Caki2 (cell line): ENCODE results near the gene ZNF865. TPM values are rescaled to one million over a fixed set of nuclear protein-coding genes. Genes with fewer than 3 reads are reported as not detected.

Experiments used
- DNase-seq: peaks from one replicate; pipeline ENCODE4 v3.0.0-alpha.2; 2015; ENCODE audit warnings: low read depth
- in situ Hi-C: cut with HindIII; loops from 2 replicates; pipeline ENCODE4 v1.10.0; 2016; ENCODE audit warnings: low sequenced_read_pairs, low pct_unique_long_range_greater_than_20kb, mixed read lengths
- total RNA-seq: library from RNA; depleted of rRNA; stranded (reverse); fragments of >200 nt; shearing (Covaris generic); gene quantifications from 2 replicates; pipeline ENCODE4 v1.2.3, GENCODE V29; 2014; ENCODE audit warnings: low replicate concordance

ZNF865 gene
- total RNA-seq, 1 experiment from 2014 or later, result 1.7 TPM

DNA sequence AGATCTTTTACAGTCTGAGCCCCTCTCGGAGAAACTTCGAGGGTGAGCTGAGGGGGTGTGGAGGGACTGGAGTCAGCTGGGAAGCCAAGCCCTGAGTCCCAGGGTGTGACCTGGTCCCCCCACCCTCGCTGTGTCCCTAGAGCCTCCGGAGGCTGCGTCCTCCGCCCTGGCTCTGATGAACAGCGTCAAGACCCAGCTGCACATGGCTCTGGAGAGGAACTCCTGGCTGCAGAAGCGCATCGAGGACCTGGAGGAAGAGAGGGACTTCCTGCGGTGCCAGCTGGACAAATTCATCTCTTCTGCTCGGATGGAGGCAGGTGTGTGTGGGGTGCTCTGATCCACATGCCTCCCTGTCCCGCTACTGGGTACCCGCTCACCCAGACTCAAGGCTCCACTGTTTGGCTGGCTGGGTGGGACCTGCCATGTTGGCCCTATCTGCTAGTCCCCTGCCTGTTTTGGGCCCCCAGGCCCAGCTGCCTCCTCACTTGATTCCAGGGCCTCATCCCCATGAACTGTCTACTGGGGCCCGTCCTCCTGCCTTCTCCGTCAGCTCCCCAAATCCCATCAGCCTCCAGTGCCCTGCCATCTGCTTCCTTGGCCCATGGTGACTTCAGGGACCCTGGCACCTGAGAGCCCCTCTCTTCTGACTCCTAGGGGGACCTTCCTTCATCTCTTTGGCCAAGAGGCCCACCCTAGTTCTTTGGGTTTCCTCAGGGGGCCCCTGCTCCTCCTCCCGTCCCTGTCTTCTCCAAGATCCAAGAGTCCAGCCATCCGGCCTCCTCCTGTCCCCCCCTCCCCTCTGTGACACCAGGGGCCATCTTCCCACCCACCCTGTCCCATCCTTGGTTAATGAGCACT, 44.0 kb downstream of the ZNF865 start:
- in situ Hi-C loops, result no loop called here
- DNase-seq, result no peak

DNA sequence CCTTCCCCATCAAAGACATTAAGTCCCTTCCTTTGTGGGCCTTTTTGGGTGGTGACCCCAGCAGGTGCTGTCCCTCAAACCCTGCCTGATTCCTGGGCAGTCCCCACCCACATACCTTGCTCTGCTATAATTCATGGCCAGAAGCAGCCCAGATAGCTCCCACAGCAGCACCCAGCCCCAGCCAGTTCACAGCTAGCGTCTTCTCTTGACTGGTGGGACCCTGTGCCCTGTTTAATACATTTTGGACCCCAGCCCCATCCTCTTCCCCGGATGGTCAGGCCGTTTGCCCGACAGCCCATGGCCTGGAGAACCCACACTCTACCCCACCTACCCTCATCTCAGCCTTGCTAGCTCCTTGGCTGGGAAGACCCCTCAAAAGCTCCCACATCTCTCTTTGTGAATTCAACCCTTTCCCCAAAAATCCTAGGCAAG, 44.7 kb downstream of the ZNF865 start:
- in situ Hi-C loops, result no loop called here
- no peak for DNase-seq

DNA sequence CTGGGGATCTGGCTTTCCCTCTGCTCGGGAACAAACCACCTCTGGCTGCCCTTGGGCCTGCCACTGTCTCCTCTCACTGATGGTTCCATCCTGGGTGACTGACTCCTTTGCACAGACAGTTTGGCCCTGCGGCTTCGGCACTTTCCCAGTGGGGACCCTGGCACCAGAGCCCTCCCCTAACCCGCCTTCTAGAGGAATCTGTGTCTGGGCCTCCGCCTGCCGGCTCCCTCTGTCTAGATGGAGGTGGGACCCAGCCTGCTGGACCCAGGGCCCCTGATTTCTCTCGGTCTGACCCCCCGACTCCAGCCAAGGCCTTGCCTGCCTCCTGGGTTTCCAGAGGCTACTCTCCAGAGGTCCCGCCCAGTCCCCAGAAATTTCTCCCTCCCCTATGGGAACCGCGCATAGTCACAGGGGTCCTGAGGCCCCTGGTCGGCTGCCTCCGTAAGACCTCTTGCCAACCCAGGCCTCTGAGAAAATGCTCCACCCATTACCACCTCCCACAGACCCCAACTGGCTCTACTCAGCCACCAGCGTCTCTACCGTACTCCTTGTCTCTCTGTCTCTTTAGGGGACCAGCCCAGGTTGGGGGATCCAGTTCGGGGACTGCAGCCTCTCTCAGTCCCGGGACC, 45.3 kb downstream of the ZNF865 start:
- no peak for DNase-seq

DNA sequence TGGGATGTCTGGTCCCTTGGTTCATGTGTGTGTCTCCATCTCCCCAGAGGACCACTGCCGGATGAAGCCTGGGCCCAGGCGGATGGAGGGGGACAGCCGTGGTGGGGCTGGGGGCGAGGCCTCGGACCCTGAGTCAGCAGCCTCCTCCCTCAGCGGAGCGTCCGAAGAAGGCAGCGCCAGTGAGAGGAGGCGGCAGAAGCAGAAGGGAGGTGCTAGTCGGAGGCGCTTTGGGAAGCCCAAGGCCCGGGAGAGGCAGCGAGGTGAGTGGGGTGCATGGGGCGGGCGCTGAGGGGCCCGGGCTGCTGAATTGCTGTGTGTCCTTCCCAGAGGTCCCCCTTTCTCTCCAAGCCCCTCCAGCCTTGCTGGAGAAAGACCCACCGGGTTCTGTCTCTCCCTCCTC, 45.8 kb downstream of the ZNF865 start:
- DNase-seq, result no peak
- in situ Hi-C loops, result no loop called here

More for the DNA sequence above, 45.3 kb downstream of the ZNF865 start:
- in situ Hi-C loops, result no loop called here

DNA sequence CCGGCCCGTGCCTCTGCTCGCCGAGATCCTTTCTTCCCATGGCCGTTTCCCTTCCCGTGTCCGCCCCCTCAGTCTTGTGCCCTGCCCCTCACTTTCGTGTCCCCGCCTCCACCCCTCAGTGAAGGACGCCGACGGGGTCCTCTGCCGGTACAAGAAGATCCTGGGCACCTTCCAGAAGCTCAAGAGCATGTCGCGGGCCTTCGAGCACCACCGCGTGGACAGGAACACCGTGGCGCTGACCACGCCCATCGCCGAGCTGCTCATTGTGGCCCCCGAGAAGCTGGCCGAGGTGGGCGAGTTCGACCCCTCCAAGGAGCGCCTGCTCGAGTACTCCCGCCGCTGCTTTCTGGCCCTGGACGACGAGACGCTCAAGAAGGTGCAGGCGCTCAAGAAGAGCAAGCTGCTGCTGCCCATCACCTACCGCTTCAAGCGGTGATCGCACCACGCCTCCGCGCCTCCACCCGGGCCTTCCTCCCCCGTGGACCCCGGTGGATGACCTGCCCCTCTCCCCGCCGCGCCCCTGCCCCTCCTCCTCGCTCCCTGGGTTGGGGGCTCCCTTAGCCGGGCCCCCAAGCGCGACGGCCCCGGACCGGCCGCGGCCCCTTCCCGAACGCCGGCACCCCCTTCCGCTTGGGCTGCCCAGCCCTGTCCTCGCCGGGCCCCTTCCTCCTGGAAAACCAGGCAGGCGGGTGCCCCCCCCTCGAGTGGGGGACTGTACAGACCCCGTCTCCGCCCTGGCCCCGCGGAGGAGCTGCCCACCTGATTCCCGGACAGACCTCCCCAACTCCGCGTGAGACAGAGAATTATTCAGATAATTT, 47.1 kb downstream of the ZNF865 start:
- in situ Hi-C loops, result no loop called here
- no peak for DNase-seq

DNA sequence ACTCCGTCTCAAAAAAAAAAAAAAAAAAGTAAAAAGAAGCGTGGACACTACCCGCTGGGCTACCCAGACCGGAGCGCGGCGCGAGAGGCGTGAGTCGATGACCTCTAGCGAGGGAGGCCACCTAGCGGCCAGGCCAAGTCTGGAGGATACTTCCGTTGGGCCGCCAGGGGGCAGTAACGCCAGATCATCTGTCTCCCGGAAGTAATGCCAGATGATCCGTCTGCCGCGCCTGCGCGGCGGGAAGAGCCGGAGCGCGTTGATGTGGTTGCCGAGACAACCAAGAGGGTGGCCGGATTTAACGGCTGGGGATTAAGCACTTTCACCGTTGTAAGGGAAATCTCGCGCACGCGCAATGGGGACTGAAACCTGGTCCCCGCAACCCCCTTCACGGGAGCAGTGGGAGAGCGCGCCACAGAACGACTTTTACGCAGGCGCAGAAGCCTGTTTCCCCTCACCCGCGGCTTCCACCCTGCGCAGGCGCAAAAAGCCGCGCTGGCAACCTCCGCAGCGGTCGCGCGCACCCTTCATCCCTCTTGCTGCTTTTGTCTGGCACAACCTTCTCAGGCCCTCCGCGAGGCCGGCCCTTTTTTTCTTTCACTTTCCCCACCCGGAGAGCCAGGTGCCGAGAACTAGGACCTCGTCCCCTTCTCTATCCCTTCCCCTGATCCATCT, 48.3 kb downstream of the ZNF865 start:
- in situ Hi-C loops, result no loop called here
- peak; percentile 99 for DNase-seq

DNA sequence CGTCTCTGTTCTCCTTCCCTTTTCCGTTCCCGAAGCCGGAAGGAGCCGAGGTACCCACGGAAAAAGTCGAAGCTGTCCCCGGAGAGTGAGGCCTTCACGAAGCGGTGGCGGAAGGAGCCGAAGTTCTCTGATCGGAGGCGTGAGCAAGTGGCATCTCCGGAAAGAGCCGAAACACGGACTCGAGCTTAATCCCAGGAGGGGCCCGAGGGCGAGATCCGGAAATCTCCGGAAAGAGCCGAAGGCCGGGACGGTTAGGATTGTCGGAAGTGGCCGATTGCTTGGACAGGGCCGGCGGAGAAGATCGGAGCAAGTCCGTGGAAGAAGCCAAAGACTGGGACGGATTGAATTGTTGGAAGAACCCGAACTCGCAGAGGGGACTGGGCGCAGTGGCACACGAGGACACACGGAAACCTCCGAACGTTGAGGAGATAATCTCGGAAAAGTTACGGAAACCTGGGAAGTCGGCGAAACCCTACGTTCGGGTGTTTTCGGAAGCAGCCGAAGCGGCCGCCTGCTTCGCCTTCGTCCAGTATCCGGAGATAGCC, 48.9 kb downstream of the ZNF865 start:
- DNase-seq, result peak; percentile 100
- in situ Hi-C loops, result no loop called here

DNA sequence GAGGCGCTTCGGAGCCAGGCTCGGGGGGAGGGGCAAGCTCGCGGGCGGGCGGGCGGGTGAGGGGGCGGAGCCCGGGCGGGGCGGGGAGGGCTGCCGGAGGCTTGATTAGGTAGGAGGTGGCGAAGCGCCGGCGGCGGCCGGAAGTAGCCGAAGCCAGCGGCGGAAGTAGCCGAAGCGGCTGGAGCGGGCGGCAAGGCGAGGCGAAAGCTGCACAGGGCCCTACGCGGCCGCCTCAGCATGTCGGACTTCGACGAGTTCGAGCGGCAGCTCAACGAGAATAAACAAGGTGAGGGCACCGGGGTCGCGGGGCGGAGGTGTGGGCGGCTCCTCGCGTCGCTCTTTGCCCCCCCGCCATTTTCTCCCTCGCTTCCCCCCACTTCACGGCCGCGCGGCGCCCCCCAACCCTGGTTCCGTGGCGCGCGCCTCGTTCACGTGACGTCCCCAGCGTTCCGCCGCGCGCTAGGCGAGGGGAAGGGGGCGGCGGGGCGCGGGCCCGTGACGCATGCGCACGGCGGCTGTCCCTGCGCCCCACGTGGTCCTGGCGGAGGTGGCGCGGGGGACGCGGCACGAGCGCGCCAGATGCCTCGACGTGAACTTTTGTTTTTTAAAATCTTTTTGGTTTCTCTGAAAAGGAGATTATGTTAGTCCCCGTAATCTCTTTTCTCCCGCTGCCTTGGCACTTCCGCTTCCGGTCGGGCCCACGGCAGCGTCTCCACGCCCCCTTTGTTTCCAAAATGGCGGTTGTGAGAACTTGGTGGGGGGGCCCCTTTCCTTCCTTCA, 49.6 kb downstream of the ZNF865 start, which contains the start of gene U2AF2:
TSS of gene U2AF2 (plus strand) at position 168 of the 780 bp plus-strand sequence. CDS start at position 238, 70 bp downstream.
- DNase-seq, result peak; percentile 87

DNA sequence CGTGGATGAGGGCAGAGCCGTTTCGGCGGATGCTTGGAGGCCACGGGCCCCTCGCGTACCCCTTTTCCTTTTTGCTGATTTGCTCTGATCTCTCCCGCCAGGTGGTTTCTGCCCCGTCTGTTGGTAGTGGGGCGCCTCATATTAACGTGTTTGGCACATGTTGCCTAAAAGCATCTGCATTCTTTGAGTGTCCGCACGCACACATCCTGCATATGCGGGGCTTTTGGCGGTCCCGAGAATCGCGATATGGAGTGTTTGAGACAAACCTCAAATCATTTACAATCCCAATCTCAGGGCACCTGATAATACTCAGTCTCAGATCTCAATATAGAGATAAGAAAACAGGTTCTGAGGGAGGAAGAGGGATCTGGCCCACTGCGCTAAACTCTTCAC, 50.2 kb downstream of the ZNF865 start:
- DNase-seq, result no peak
- in situ Hi-C loops, result no loop called here

More for the DNA sequence above, 49.6 kb downstream of the ZNF865 start, which contains the start of gene U2AF2:
- in situ Hi-C loops, result no loop called here

DNA sequence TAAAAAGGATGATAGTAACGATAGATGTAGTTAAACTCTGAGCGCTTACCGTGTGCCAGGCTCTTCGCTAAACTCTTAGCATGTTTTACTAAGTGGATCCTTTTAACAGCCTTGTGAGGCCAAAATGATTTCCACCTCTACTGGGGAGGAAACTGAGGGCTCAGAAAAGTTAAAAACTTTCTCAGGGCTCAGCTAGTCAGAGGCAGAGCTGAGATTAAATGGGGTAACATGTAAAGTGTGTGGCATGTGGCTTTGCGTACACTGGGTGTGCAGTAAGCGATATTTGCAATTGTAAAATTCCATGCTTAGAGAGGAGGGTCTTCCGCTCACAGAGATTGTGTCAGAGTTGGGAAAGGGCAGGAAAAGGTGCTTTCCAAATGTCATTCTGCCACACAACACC, 51.1 kb downstream of the ZNF865 start:
- DNase-seq, result no peak
- in situ Hi-C loops, result no loop called here

DNA sequence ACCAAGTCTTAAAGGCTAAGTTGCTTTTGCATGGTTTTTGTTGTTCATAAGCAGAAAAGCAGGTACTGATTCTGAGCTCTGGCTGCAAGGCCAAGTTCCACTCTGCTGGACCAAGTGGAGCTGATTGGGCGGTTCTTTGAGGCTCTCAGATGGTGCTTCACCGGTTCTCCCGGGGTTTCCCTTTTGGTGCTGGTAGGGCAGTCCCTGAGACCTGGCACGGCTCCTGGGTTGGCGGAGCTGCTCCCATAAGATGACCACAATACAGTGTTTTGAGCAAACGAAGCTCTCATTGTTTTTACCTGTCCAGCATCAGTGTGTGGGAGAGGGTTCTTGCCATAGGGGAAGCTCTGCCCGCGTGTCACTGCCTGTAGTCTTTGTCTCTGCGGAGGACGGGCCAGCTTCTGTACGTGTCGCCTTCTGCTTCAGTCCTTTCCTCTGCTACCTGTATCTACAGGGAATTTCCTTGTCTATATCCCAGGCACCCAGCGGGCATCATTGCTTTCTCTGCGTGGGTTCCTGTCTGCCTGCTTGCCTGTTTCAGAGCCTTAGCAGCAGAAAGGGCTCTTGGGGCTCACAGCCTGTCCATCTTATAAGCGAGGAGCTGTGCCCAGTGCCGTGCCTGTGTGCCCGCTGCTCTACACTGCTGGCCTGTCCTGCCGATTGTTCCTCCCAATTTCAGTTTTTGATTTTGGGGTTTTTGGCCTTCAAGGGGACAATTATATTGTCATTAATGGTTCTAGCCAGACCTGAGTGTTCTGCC, 51.7 kb downstream of the ZNF865 start:
- DNase-seq, result no peak
- in situ Hi-C loops, result no loop called here

DNA sequence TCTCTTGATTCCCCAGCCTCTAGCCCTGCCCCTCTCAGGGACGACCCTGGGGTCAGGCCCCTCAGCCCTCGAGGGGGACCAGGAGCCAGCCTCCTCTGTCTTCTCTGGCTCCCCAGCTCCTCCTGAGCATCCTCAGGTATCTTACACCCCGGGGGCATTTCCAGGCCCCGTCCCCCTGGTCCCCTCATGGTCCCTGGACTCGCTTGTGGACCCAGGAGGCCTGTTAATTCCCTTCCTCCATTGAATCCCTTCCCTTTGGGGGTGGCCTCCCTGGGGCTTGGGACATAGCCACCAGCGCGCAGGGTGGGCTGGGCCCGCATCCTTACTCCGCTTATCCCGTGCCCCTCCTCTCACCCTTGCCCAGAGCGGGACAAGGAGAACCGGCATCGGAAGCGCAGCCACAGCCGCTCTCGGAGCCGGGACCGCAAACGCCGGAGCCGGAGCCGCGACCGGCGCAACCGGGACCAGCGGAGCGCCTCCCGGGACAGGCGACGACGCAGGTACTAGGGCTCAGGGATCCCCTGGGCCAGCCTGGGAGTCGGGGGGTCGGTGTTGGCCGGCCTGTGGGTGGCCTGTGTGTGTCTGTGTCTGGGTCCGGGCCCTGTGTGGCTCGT, 53.5 kb downstream of the ZNF865 start:
- DNase-seq, result no peak
- in situ Hi-C loops, result no loop called here

DNA sequence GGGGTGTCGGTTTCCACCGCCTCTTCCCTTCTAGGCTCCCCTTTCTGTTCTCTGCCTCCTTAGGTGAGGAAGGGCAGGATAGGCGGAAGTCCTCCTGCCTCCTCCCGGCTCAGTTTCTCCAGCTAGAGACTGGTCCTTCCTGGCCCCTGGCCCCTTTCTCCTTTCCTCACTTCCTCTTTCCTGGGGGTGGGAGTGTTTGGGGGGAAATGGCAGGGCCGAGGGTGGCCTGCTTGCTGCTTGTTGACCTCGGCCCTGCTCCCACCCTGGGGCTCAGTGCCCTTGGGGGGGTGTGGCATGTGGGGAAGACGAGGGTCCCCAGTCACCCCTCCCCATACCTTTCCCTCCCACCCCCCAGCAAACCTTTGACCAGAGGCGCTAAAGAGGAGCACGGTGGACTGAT, 54.4 kb downstream of the ZNF865 start:
- in situ Hi-C loops, result no loop called here

DNA sequence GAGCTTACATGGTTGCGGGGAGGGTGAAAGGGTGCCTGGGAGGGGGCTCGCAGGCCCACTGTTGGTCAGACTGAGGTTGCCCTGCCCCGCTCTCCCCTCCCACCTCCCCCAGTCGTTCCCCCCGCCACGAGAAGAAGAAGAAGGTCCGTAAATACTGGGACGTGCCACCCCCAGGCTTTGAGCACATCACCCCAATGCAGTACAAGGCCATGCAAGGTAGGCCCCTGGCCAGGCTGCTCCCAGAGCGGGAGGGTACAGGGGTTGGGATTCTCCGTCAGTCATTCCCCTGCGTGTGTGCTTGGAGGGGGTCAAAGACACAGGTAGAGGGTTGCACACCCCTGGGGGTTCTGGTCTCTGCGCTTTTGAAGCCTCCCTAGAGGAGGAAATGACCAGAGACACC, 55.0 kb downstream of the ZNF865 start:
- no peak for DNase-seq
- in situ Hi-C loops, result no loop called here

More for the DNA sequence above, 54.4 kb downstream of the ZNF865 start:
- no peak for DNase-seq

DNA sequence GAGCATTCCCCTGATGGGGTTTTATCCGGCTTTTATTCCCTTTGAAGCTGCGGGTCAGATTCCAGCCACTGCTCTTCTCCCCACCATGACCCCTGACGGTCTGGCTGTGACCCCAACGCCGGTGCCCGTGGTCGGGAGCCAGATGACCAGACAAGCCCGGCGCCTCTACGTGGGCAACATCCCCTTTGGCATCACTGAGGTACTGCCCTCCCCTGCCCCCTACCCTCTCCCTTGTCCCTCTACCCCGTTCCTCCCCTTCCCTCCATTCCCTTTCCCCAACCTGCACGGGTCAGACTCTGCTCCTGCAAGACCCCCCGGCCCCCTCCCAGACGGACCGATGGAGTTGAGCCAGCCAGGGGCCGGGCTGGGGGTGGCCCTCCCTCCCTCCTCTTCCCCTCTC, 55.5 kb downstream of the ZNF865 start:
- in situ Hi-C loops, result no loop called here
- DNase-seq, result no peak

DNA sequence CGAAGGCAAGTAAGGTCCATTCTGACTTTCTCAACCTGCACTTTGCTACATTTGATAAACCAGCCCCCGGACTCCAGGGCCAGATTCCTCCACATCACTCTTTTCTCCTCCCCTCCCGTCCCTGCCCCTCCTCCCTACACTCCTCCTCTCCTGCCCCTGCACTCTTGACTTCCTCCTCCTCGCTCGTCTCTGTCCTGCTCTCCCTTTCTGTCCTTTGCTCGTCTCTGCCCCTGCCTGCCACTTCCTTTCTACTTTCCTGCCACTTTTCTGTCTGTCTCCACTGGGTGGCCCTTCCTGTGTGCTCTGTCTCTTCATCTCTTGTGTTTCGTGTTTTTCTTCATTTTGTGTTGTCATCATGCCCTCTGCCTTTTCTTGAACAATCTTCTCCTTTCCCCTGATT, 56.4 kb downstream of the ZNF865 start:
- in situ Hi-C loops, result no loop called here

More for the DNA sequence above, 56.4 kb downstream of the ZNF865 start:
- DNase-seq, result no peak
